ENCODE results near the gene SCN9A. TPM values are rescaled to one million over a fixed set of nuclear protein-coding genes. Genes with fewer than 3 reads are reported as not detected.

SCN9A gene
- total RNA-seq, 4 donors from 2014 or later: 2.3 to 6.7 (median 5.1) TPM

DNA sequence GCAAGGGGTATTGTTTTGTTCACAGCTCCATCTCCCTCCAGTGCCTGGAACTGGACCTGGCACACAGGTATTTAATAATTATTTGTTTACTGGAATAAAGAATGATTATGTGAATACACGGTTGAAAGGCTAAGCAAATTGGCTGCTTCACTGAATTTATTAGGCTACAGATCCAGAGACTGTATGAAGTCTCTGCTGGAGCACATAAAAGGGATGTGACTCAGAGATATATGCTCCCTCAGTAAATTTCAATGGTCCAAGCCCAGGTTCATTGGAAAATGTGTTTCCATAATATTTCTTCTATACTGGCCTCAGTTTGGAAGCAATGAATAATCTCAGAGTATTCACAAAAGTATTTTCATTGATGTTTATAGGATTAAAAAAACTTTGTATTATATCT, 126.4 kb downstream of the SCN9A start:
- H3K9me3 ChIP-seq: no peaks in the 10 kb centered on the region
- no peaks in the 10 kb centered on the region for H3K4me1 ChIP-seq
- intact Hi-C loops (cut with DNase I): no loop called here
- no peak overlapping the region for H3K27ac ChIP-seq
- no peaks in the 10 kb centered on the region for H3K36me3 ChIP-seq
- TF ChIP-seq POLR2A (IDR thresholded peaks at IDR 0.05): no peak
- TF ChIP-seq, protein P1, sequence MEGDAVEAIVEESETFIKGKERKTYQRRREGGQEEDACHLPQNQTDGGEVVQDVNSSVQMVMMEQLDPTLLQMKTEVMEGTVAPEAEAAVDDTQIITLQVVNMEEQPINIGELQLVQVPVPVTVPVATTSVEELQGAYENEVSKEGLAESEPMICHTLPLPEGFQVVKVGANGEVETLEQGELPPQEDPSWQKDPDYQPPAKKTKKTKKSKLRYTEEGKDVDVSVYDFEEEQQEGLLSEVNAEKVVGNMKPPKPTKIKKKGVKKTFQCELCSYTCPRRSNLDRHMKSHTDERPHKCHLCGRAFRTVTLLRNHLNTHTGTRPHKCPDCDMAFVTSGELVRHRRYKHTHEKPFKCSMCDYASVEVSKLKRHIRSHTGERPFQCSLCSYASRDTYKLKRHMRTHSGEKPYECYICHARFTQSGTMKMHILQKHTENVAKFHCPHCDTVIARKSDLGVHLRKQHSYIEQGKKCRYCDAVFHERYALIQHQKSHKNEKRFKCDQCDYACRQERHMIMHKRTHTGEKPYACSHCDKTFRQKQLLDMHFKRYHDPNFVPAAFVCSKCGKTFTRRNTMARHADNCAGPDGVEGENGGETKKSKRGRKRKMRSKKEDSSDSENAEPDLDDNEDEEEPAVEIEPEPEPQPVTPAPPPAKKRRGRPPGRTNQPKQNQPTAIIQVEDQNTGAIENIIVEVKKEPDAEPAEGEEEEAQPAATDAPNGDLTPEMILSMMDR (IDR thresholded peaks at IDR 0.05): no peak
- no peak overlapping the region for H3K4me3 ChIP-seq (replicated peaks in 1 of 3)
- H3K27me3 ChIP-seq: no peaks in the 10 kb centered on the region
- WGBS, 2 donors: 86 to 89% methylated on average over 1 of the region's 1 CpG
- DNase-seq: no peak

DNA sequence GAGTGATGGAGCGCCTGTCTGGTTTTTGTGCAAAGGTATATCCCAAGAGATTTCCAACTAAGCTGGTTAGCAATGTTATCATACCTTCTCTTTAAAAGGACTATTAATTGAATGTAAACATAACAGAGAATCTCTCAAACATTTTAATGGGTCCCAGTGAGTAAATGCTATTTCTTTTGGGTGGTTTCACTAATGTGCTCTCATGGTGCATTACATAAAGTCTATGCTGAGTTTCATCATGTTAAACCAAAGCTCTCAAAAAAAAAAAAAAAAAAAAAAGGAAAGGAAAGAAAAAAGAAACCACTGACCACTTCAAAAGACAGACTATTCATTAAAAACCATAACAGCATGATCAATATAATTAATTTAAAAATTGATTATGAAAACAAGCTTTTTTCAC, 128.8 kb downstream of the SCN9A start:
- no peak overlapping the region for H3K27ac ChIP-seq
- no peaks in the 10 kb centered on the region for H3K36me3 ChIP-seq
- no peaks in the 10 kb centered on the region for H3K9me3 ChIP-seq
- H3K27me3 ChIP-seq: no peaks in the 10 kb centered on the region
- no peak overlapping the region for H3K4me3 ChIP-seq (replicated peaks in 1 of 3)
- no peaks in the 10 kb centered on the region for H3K4me1 ChIP-seq
- TF ChIP-seq POLR2A (IDR thresholded peaks at IDR 0.05): no peak
- TF ChIP-seq, protein P1 (IDR thresholded peaks at IDR 0.05): no peak
- DNase-seq: no peak
- intact Hi-C loops (cut with DNase I): no loop called here
- WGBS, 2 donors: 96 to 100% methylated on average over 1 of the region's 1 CpG

GRCh38 chr2:166242309-166242708, 133.4 kb downstream of the SCN9A start:
- intact Hi-C loops (cut with DNase I): no loop called here
- Histone ChIP-seq H3K27me3 (no peaks in the 10 kb centered on the region), H3K4me3 (replicated peaks in 1 of 3) (no peak overlapping the region), H3K9me3 (no peaks in the 10 kb centered on the region), H3K4me1 (no peaks in the 10 kb centered on the region), H3K36me3 (no peaks in the 10 kb centered on the region), H3K27ac (no peak overlapping the region)
- no peak for DNase-seq
- TF ChIP-seq, protein P1 (IDR thresholded peaks at IDR 0.05): no peak
- TF ChIP-seq POLR2A (IDR thresholded peaks at IDR 0.05): no peak

- Histone ChIP-seq H3K27ac (no peak overlapping the region), H3K4me3 (replicated peaks in 1 of 3) (no peak overlapping the region), H3K9me3 (no peaks in the 10 kb centered on the region), H3K4me1 (no peaks in the 10 kb centered on the region), H3K27me3 (no peaks in the 10 kb centered on the region), H3K36me3 (no peaks in the 10 kb centered on the region)
- WGBS, 2 donors: 90 to 100% methylated on average over 1 of the region's 1 CpG
- no peak for DNase-seq
- intact Hi-C loops (cut with DNase I): no loop called here
- TF ChIP-seq, protein P1 (IDR thresholded peaks at IDR 0.05): no peak
- TF ChIP-seq POLR2A (IDR thresholded peaks at IDR 0.05): no peak
Measured at GRCh38 chr2:166240387-166241313, 135.1 kb downstream of the SCN9A start.

- no peaks in the 10 kb centered on the region for H3K36me3 ChIP-seq
- no peak overlapping the region for H3K4me3 ChIP-seq (replicated peaks in 1 of 3)
- no peaks in the 10 kb centered on the region for H3K9me3 ChIP-seq
- intact Hi-C loops (cut with DNase I): no loop called here
- DNase-seq: no peak
- no peaks in the 10 kb centered on the region for H3K27me3 ChIP-seq
- WGBS, 2 donors: 79 to 88% methylated on average over 3 of the region's 3 CpGs
- no peaks in the 10 kb centered on the region for H3K4me1 ChIP-seq
- no peak overlapping the region for H3K27ac ChIP-seq
- no peak for TF ChIP-seq POLR2A (IDR thresholded peaks at IDR 0.05)
- TF ChIP-seq, protein P1 (IDR thresholded peaks at IDR 0.05): no peak
Measured at GRCh38 chr2:166239548-166239947, 136.2 kb downstream of the SCN9A start.
